Measurements from ENCODE around the gene NAALADL1. TPM values are rescaled to one million over a fixed set of nuclear protein-coding genes. Genes with fewer than 3 reads are reported as not detected.
A peak's percentile ranks its signal among the peaks of the same experiment; 100 is the strongest.

The NAALADL1 gene
- total RNA-seq, 1 experiment from 2014 or later: 0.23 TPM

DNA sequence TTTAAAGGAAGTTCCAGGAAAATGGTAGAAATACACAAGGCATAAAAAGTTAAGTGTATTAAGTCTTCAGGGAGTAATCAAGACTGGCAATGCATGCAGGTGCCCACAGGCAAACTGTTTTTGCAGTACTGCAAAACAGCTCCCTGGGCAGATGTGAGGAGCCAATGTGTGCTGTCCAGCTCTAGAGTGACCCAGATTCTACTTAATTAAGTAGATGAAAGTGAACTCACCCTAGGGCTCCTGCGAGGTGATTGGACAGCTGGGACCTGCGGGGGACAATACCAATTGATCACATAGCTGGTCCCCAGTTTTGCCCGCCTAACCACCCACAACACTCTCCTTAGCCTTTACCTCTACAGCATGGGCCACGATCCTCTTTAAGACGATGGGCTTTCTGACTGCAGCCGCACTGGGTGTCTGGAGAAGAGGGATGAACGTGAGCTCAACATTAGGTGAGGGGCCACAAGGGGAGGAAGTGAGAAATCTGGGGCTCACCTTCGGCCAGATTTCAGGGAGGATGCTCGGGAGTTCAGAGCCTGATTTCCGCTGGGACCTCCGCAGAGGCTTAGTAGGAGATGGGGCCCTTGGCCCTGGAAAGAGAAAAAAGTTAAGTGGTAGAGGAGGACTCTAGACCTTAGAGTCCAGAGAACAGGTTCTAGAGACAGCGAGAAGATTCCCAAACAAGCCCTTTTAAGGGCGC lies 24.9 kb upstream of the NAALADL1 start:
- Mint-ChIP-seq H3K9me3 (ENCODE audit: unreplicated experiment) (no peaks in the 10 kb centered on the region), H3K4me3 (ENCODE audit: unreplicated experiment) (peak overlapping the region; percentile 85), H3K4me1 (ENCODE audit: low read depth, unreplicated experiment) (peaks cover 24% of the 10 kb centered on the region), H3K36me3 (ENCODE audit: insufficient read depth, unreplicated experiment) (peaks cover 63% of the 10 kb centered on the region), H3K27ac (ENCODE audit: unreplicated experiment) (peak overlapping the region; percentile 98), H3K27me3 (ENCODE audit: insufficient read depth, unreplicated experiment) (no peaks in the 10 kb centered on the region)
- CTCF ChIA-PET: interaction anchor here (0.9 kb wide), 1 partner anchor 69 kb away, joined by 3 read pairs; the partner anchor contains the start of gene ARL2
- Histone ChIP-seq H3K4me1 (peaks cover 16% of the 10 kb centered on the region; the same call in 1 of the 2 replicates), H3K27me3 (replicated peaks; ENCODE audit: control insufficient read depth, insufficient read depth, low read length) (no peaks in the 10 kb centered on the region), H3K9me3 (no peaks in the 10 kb centered on the region), H3K4me3 (ENCODE audit: low read depth, low read length) (peak overlapping the region; percentile 58), H3K36me3 (ENCODE audit: control insufficient read depth, insufficient read depth, low read length) (peaks cover 4% of the 10 kb centered on the region; the same call in 1 of the 2 replicates)
- no TSS peak for BruUV-seq (replicated peaks)
- no peak for TF ChIP-seq CTCF (IDR thresholded peaks at IDR 0.05; ENCODE audit: insufficient read depth in 1 of 2, low read depth in 1 of 2, low read length in 1 of 2, severe bottlenecking in 1 of 2, unreplicated experiment in 1 of 2)
- intact Hi-C loops (cut with micrococcal nuclease; ENCODE audit: unreplicated experiment): loop anchor here (5.0 kb wide), 1 partner anchor 56 kb away; the partner anchor contains the start of gene SNX15
- DNase-seq: no peak
- POLR2A ChIA-PET: no interaction called here

- TF ChIP-seq CTCF (IDR thresholded peaks at IDR 0.05; ENCODE audit: insufficient read depth in 1 of 2, low read depth in 1 of 2, low read length in 1 of 2, severe bottlenecking in 1 of 2, unreplicated experiment in 1 of 2): no peak
- no peaks in the 10 kb centered on the region for H3K9me3 ChIP-seq
- Mint-ChIP-seq H3K4me3 (ENCODE audit: unreplicated experiment) (no peak overlapping the region), H3K36me3 (ENCODE audit: insufficient read depth, unreplicated experiment) (peaks cover 80% of the 10 kb centered on the region), H3K27me3 (ENCODE audit: insufficient read depth, unreplicated experiment) (no peaks in the 10 kb centered on the region), H3K4me1 (ENCODE audit: low read depth, unreplicated experiment) (peaks cover 18% of the 10 kb centered on the region), H3K9me3 (ENCODE audit: unreplicated experiment) (no peaks in the 10 kb centered on the region), H3K27ac (ENCODE audit: unreplicated experiment) (no peak overlapping the region)
- intact Hi-C loops (cut with micrococcal nuclease; ENCODE audit: unreplicated experiment): loop anchor here (2.0 to 5.0 kb wide), 2 partner anchors 37 to 64 kb away; partner anchors contain the start of genes ARL2 and SAC3D1
- no TSS peak for BruUV-seq (replicated peaks)
- peaks cover 6% of the 10 kb centered on the region; the same call in 1 of the 2 replicates for H3K4me1 ChIP-seq
- no peak for DNase-seq
- no peaks in the 10 kb centered on the region for H3K27me3 ChIP-seq (replicated peaks; ENCODE audit: control insufficient read depth, insufficient read depth, low read length)
- no peak overlapping the region for H3K4me3 ChIP-seq (ENCODE audit: low read depth, low read length)
- POLR2A ChIA-PET: interaction anchor here (0.6 kb wide), 1 partner anchor 440 kb away, joined by 5 read pairs; no protein-coding TSS in a partner anchor
- CTCF ChIA-PET: interaction anchor here (0.5 kb wide), 1 partner anchor 196 kb away, joined by 5 read pairs; no protein-coding TSS in a partner anchor
- H3K36me3 ChIP-seq (ENCODE audit: control insufficient read depth, insufficient read depth, low read length): peaks cover 6% of the 10 kb centered on the region; the same call in 1 of the 2 replicates
Measured at GRCh38 chr11:65078786-65079342, 20.5 kb upstream of the NAALADL1 start.

DNA sequence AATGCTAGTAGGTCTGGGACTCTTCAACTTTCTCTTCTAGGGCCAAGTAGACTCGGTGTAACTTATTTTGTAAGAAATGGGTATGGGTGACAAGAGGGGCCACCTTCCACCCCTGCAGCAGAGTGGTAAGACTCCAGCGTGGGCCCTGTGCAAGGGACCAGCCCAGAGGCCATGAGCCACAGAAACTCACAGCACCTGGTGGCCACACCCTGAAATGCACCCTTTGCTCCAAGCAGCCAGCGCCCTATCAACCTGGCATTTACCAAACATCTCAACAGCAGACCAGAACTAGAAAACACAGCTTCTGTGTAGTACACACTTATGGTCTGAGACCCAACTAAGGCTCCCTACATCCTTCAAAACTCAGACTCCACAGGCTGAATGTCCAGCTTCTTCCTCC lies 19.8 kb upstream of the NAALADL1 start:
- no TSS peak for BruUV-seq (replicated peaks)
- peaks cover 72% of the 10 kb centered on the region for H3K36me3 Mint-ChIP-seq (ENCODE audit: insufficient read depth, unreplicated experiment)
- H3K4me1 Mint-ChIP-seq (ENCODE audit: low read depth, unreplicated experiment): peaks cover 18% of the 10 kb centered on the region
- H3K27me3 Mint-ChIP-seq (ENCODE audit: insufficient read depth, unreplicated experiment): no peaks in the 10 kb centered on the region
- DNase-seq: peak; percentile 63 to 76
- peak overlapping the region; percentile 32 for H3K27ac Mint-ChIP-seq (ENCODE audit: unreplicated experiment)
- no peaks in the 10 kb centered on the region for H3K9me3 Mint-ChIP-seq (ENCODE audit: unreplicated experiment)
- peak; percentile 61 to 79 for TF ChIP-seq CTCF (IDR thresholded peaks at IDR 0.05; ENCODE audit: insufficient read depth in 1 of 2, low read depth in 1 of 2, low read length in 1 of 2, severe bottlenecking in 1 of 2, unreplicated experiment in 1 of 2)
- POLR2A ChIA-PET: interaction anchor here (0.6 kb wide), 1 partner anchor 440 kb away, joined by 5 read pairs; no protein-coding TSS in a partner anchor
- H3K9me3 ChIP-seq: no peaks in the 10 kb centered on the region
- H3K36me3 ChIP-seq (ENCODE audit: control insufficient read depth, insufficient read depth, low read length): peaks cover 6% of the 10 kb centered on the region; the same call in 1 of the 2 replicates
- no peaks in the 10 kb centered on the region for H3K27me3 ChIP-seq (replicated peaks; ENCODE audit: control insufficient read depth, insufficient read depth, low read length)
- peaks cover 6% of the 10 kb centered on the region; the same call in 1 of the 2 replicates for H3K4me1 ChIP-seq
- H3K4me3 Mint-ChIP-seq (ENCODE audit: unreplicated experiment): no peak overlapping the region
- intact Hi-C loops (cut with micrococcal nuclease; ENCODE audit: unreplicated experiment): loop anchor here (2.0 to 5.0 kb wide), 2 partner anchors 36 to 63 kb away; partner anchors contain the start of genes ARL2 and SAC3D1
- CTCF ChIA-PET: interaction anchor here (0.5 kb wide), 1 partner anchor 197 kb away, joined by 5 read pairs; no protein-coding TSS in a partner anchor
- H3K4me3 ChIP-seq (ENCODE audit: low read depth, low read length): no peak overlapping the region
